Measurements from ENCODE around the gene TRMT11. TPM values are rescaled to one million over a fixed set of nuclear protein-coding genes. Genes with fewer than 3 reads are reported as not detected.

TRMT11 gene
- total and polyA plus RNA-seq, 2 of the 13 experiments (the other 11 are each of a cell fraction or from before 2014, with no cell fraction given) = 42.2 to 81.9 TPM

- peak; percentile 18; the same call in 1 of the 2 replicates for TF ChIP-seq TFAP4 (IDR thresholded peaks at IDR 0.05; ENCODE audit: borderline replicate concordance, low read depth)
- no peak for TF ChIP-seq TIGD3 (CRISPR knock-in tag; IDR thresholded peaks at IDR 0.05; ENCODE audit: borderline replicate concordance)
- no peak for TF ChIP-seq MBNL3 (CRISPR knock-in tag; conservative IDR thresholded peaks at IDR 0.05)
- no peak for TF ChIP-seq YY1 (IDR thresholded peaks at IDR 0.05; ENCODE audit: insufficient read depth, insufficient replicate concordance, low read depth, low read length)
- TF ChIP-seq SKIL (CRISPR knock-in tag; IDR thresholded peaks at IDR 0.05; ENCODE audit: borderline replicate concordance) = peak; percentile 67
- TF ChIP-seq KLF16 (CRISPR knock-in tag; IDR thresholded peaks at IDR 0.05) = peak in 1 of 2 experiments; percentile 47; a peak in 1 of 4 replicates
- TF ChIP-seq RFX5 (IDR thresholded peaks at IDR 0.05; ENCODE audit: low read depth, low read length) = no peak
- TF ChIP-seq E2F1 (CRISPR knock-in tag; IDR thresholded peaks at IDR 0.05) = no peak
- TF ChIP-seq THAP8 (CRISPR knock-in tag; IDR thresholded peaks at IDR 0.05; ENCODE audit: borderline replicate concordance) = no peak
- TF ChIP-seq ZNF792 (CRISPR knock-in tag; IDR thresholded peaks at IDR 0.05) = peak; percentile 76; the same call in 1 of the 2 replicates
- TF ChIP-seq ELF1 (CRISPR knock-in tag; IDR thresholded peaks at IDR 0.05) = peak; percentile 54; the same call in 1 of the 2 replicates
- 0 out of 2 replicates have a peak, but pooled peaks have one; percentile 1 for TF ChIP-seq BRCA1 (CRISPR knock-in tag; IDR thresholded peaks at IDR 0.05)
- TF ChIP-seq ZNF101 (CRISPR knock-in tag; IDR thresholded peaks at IDR 0.05; ENCODE audit: borderline replicate concordance, low read depth) = no peak
- TF ChIP-seq THAP11 (CRISPR knock-in tag; IDR thresholded peaks at IDR 0.05) = peak; percentile 66
- peak; percentile 54; the same call in 1 of the 2 replicates for TF ChIP-seq RNF219 (CRISPR knock-in tag; IDR thresholded peaks at IDR 0.05)
- TF ChIP-seq THAP9 (CRISPR knock-in tag; IDR thresholded peaks at IDR 0.05; ENCODE audit: borderline replicate concordance) = no peak
- TF ChIP-seq PRPF4 (IDR thresholded peaks at IDR 0.05; ENCODE audit: low read depth, low read length, poor library complexity, severe bottlenecking) = no peak
- TF ChIP-seq MIER3 (CRISPR knock-in tag; IDR thresholded peaks at IDR 0.05; ENCODE audit: borderline replicate concordance) = peak; percentile 46; the same call in 1 of the 2 replicates
Measured at GRCh38 chr6:125944434-125944816, 41.9 kb upstream of the TRMT11 start (continued).

Measured in HepG2 (cell line).